Inferior parietal cortex (tissue), 1 donor: ENCODE data around the gene ARPC1B.
"Not testable (repeated sequence)": the region's sequence is repeated elsewhere in the genome, so short reads cannot be mapped to it uniquely, and the experiment has no call there.

Source experiments
- DNase-seq: peaks from one replicate; pipeline ENCODE4 v3.0.0-alpha.2; 2016; ENCODE audit errors: extremely low spot score

Gene ARPC1B

GRCh38 chr7:99409192-99409572 is 34.7 kb downstream of the ARPC1B start:
- no peak for DNase-seq

DNA sequence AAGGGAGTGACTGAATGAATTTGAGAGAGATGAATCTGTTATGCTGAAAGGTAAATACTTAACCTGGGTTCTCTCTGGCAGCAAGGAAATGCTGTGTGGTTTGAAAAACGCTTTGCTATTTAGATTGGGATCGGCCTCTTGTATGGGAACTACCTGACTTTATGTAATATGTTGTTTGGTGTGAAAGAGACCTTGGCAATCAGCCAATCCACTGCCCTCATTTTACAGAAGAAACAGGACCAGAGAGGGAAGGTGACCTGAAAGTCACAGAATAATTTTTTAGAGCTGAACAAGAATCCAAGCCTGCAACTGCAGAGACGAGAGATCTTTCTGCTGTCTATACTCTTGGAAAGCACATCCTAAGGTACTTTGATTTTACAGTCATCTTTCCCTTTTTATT is 35.3 kb downstream of the ARPC1B start:
- no peak for DNase-seq

DNA sequence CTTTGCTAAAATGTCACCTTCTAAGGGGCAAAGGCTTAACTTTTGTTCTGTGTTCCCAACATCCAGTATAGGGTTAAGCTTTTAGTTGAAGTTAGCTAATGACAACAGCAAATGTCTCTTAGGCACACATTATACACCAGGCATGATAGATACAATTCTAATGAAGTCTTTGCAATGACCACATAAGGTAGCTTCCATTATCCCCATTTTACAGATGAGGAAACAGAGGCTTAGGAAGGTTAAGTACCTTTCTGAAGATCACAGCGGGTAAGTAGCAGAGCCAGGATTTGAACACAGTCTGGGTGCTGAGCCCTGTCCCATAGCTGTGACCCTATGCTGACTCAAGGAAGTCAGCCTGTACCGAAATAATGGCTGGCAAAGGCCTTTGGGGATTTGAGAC is 36.1 kb downstream of the ARPC1B start:
- DNase-seq, result no peak

GRCh38 chr7:99415513-99416127 is 41.1 kb downstream of the ARPC1B start:
- DNase-seq, result peak; percentile 45

DNA sequence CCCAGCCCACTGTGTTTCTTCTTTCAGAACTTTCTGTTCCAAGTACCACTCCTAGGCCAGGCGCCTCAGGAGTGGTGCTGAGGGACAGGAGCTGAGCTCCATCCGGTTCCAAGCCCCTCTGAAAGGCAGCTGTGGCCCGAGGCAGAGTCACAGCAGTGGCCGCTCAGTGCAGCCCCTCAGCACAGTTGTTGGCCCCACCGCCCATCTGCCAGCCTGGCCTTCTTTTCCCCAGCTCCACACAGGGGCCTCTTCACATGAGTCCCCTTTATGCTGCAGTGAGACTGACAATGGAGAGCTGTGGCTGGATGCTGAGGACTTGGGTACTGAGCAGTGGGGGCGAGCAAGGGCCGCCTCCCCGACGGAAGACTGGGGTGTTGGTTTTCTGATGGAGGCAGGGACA is 43.7 kb downstream of the ARPC1B start:
- no peak for DNase-seq

DNA sequence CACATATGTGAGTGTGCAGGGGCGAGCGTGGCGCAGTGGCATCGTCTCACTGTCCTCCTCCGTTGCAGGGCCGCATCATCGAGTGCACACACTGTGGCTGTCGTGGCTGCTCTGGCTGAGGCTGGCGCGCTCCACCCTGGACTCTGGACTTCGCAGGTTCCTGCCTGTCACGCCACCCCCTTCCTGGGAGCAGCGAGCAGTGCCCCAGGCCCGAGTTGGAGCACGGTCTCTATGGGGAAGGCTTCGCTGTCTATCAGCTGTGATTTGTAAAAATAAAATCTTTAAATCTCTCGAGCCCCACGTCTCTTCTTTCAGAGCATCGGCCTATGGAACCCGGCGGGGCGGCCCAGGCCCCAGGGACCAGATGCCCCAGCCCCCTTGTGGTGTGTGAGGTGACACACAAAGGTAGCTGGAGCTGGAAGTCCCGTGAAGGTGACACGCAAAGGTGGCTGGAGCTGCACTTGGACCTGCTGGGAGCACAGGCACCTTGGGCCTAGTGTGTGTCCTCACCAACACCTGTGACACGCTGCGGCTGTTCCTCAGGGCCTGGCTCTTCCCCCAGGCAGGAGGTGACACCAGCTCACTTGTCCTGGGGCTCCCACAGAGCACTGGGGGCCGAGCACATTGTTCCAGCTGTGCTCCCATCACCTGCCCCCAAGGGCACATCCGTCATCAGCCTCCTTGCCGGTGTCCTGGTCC is 44.9 kb downstream of the ARPC1B start:
- DNase-seq, result no peak

DNA sequence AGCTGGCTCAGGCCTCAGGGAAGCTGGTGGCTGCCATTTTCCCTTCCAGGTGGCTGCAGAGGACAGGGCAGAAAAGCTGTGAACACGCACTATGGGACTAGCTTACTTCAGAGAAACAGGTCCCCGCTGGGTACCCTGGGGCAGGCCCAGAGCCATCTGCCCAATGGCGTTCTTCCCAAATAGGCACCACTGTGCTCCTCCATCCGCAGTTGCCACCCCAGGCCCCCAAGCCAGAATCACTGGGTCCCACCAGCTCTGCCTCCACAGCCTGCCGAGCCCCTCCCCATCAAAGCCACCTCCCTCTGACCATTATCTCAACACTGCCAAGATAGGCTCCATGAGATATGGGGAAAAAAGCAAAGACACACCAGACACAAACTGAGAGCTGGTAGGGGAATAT is 45.7 kb downstream of the ARPC1B start:
- DNase-seq, result no peak

DNA sequence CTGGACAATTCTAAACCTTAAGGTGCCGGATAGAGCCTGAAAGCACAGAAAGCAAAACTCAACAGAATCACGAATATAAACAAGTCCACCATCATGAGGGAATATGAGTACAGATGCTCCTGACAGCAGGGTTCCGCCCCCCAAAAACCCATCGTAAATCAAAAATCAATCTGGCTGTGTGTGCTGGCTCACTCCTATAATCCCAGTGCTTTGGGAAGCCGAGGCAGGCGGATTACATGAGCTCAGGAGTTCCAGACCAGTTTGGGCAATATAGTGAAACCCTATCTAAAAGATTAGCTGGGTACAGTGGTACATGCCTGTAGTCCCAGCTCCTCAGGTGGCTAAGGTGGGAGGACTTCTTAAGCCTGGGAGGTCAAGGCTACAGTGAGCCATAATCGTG is 46.5 kb downstream of the ARPC1B start:
- DNase-seq, result no peak

GRCh38 chr7:99422186-99422585 is 47.7 kb downstream of the ARPC1B start:
- DNase-seq, result no peak

- no peak for DNase-seq
Measured at GRCh38 chr7:99422625-99423024, 48.1 kb downstream of the ARPC1B start.

GRCh38 chr7:99424932-99425730 is 50.6 kb downstream of the ARPC1B start:
- DNase-seq, result no peak

- DNase-seq, result no peak
Measured at GRCh38 chr7:99428972-99429566, 54.5 kb downstream of the ARPC1B start.

DNA sequence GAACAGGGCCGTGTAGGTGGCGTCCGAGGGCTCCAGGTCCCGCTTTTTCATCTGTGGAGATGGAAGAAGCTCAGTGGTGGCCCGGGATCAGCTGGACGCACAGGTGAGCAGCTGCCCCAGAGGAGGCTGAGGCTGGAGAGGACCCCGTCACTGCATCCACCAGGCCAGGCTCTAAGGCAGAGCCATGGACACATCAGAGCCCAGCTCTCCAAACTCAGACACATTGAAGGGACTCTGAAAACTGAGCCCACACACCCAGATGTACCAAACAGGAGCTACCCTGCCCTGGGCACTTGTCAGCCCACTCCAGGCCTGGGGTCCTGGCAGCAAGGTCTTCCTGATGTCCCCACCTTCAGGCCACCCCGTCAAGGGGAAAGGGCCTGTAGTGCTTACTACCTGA is 55.2 kb downstream of the ARPC1B start:
- no peak for DNase-seq

DNA sequence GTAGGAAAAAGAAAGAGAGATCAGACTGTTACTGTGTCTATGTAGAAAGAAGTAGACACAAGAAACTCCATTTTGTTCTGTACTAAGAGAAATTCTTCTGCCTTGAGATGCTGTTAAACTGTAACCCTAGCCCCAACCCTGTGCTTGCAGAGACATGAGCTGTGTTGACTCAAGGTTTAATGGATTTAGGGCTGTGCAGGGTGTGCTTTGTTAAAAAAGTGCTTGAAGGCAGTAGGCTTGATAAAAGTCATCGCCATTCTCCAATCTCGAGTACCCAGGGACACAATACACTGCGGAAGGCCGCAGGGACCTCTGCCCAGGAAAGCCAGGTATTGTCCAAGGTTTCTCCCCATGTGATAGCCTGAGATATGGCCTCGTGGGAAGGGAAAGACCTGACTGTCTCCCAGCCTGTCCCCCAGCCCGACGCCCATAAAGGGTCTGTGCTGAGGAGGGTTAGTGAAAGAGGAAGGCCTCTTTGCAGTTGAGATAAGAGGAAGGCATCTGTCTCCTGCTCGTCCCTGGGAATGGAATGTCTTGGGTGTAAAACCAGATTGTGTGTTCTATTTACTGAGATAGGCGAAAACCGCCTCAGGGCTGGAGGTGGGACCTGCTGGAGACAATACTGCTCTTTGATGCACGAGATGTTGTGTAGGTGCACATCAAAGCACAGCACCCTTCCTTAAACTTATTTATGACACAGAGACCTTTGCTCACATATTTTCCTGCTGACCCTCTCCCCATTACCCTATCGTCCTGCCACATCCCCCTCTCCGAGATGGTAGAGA is 57.4 kb downstream of the ARPC1B start:
- not testable (repeated sequence) for DNase-seq

GRCh38 chr7:99433158-99433557 is 58.6 kb downstream of the ARPC1B start:
- DNase-seq, result no peak

DNA sequence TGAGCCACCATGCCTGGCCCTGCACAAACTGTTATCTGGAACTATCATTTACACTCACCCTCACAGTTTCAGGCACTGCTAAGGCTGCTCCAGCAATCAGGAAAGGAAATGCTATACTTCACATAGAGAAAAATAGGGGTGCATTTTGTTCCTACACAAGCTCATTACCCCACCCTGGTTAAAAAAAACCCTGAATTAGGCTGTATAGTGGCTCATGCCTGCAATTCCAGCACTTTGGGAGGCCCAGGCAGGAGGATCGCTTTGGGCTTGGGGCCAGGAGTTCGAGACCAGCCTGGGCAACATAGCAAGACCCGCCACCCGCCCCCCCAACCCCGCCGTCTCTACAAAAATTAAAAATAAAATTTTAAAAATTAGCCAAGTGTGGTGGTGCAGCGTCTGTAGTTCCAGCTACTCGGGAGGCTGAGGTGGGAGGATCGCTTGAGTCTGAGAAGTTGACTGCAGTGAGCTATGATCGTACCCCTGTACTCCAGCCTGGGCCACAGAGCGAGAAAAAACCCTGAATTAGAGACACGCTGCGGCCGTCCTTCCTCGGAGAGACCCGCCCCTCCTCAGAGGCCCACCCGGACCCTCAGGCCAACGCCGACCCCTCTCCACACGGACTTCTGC is 63.5 kb downstream of the ARPC1B start:
- DNase-seq, result no peak

DNA sequence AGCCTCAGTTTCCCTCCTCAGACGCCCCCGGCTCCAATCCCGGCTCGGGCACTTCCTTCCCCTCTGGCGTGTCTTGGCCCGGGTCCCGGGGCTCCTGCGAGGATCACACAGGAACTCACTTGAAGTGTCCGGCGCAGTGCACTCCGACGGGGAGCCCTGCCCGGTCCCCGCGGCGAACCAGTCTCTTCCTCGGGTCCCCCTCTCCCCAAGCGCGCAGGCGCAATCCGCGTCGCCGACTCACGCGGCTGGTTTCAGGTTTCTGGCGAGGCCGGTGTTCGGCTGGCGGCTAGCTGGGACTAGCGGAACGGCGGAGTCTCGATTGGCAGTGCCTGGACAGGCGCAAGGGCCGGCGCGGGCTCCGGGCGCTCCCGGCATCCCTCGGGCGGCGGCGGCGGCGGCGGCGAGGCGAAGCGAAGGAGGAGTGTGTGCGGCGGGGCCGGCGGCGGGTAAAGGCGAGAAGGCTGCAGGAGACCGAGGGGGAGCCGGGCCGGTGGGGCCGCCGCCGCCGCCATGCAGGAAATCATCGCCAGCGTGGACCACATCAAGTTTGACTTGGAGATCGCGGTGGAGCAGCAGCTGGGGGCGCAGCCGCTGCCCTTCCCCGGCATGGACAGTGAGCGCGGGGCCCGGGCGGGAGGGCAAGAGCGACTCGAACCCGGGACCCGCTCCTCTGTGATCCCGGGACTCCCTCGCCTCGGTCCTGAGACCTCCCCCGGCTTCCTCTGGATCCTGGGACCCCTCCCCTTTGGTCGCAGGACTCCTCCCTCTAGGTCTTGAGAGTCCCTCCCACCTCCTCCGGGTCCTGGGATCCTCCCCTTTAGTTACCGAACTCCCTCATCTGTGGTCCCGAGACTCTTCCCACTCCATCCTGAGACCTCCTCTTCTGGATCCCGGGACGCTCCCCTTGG is 64.3 kb downstream of the ARPC1B start, which contains the start of the genes CPSF4 and PTCD1:
TSS of gene CPSF4 (plus strand) at position 371 of the 908 bp plus-strand sequence. CDS start at position 511, 140 bp downstream.
TSS of gene PTCD1 (minus strand) at position 226 of the 908 bp plus-strand sequence. CDS start 3,556 bp downstream, outside the sequence.
- peak; percentile 96 for DNase-seq

GRCh38 chr7:99440195-99440594 is 65.7 kb downstream of the ARPC1B start:
- no peak for DNase-seq
